GM13977 (cell line): ENCODE measurements around the gene DENND2C.

Experiments used
- DNase-seq: peaks from one replicate; pipeline ENCODE4 v3.0.0; 2012; ENCODE audit warnings: low spot score
- CTCF ChIP-seq: IDR thresholded peaks from 2 replicates; pipeline ENCODE4 v1.5.1; 2012; ENCODE audit warnings: mild to moderate bottlenecking, control low read depth; ENCODE audit not compliant: insufficient read depth; ENCODE audit errors: extremely low read depth, missing control alignments
- in situ Hi-C: fragments of 300-500 bp; cut with MboI; formaldehyde crosslinking; loops from one replicate; pipeline ENCODE4 v1.12.0; 2022; ENCODE audit warnings: low sequenced_read_pairs, low pct_unique_long_range_greater_than_20kb, mixed read lengths, inconsistent platforms; ENCODE audit not compliant: unreplicated experiment

The DENND2C gene

GRCh38 chr1:114670083-114671010, 498 bp upstream of the DENND2C start:
- in situ Hi-C loops: no loop called here
- no peak for TF ChIP-seq CTCF
- DNase-seq: peak; percentile 94

GRCh38 chr1:114668784-114669561, 876 bp downstream of the DENND2C start:
- peak; percentile 9 for DNase-seq

DNA sequence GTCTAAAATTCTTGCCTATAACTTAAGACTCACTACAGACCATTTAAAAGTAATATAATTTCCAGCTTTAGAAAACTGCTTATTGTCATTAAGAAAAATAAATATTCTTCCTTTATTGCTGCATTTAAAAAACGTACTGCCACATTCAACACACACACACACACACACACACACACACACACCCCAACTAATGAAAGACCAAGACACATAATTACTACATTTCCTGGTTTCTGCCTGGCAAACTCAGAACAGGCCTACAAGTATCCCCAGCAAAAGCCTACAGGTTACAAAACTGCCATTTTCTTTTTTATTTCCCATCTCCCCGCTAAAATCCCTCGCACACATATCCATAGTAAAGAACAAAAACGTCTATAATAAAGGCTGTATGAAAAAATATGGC, 1.5 kb downstream of the DENND2C start:
- TF ChIP-seq CTCF: no peak
- DNase-seq: no peak
- in situ Hi-C loops: no loop called here

More at GRCh38 chr1:114668784-114669561, 876 bp downstream of the DENND2C start:
- TF ChIP-seq CTCF: no peak
- in situ Hi-C loops: no loop called here

DNA sequence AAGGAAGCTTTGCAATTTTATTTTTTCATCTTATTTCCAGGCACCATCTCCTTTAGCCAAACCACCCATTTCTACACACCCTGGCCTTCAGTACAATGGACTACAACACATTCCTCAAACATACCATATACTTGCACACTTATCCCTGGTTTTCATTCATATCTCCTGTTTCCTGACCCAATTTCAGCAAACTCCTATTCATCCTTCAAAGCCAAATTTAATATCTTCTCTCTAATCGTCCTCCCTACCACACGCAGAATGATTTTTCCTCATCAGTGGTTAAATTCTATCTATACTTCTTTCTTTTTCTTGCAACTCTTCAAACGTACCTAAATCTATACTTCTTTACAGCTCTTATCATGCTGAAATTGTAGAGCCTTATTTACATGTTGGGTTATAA, 2.9 kb downstream of the DENND2C start:
- in situ Hi-C loops: no loop called here
- DNase-seq: no peak
- no peak for TF ChIP-seq CTCF

DNA sequence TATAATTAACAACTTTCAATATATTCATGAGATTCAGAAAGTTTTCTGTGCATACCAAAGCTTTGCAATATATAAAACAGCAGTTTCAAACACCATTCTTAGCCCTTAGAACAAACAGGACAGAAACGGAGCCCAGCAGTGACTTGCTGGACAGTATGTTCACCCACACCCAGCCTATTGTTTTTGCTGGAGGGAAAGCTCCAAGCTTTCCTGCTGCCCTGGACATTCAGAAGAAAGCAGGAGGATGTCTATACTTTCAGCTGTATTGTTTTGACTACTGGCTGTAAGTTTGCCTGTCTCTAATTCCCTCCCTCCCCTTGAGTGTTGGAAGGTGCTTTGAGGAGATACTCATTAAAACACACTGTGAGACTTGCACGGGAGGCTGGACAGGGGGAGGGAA, 9.6 kb downstream of the DENND2C start:
- TF ChIP-seq CTCF: no peak
- in situ Hi-C loops: no loop called here
- no peak for DNase-seq

GRCh38 chr1:114651893-114652292, 18.0 kb downstream of the DENND2C start:
- in situ Hi-C loops: no loop called here
- DNase-seq: no peak
- no peak for TF ChIP-seq CTCF
